Esophagus muscularis mucosa (tissue), 4 donors: ENCODE results near the gene SCARB2. TPM values are rescaled to one million over a fixed set of nuclear protein-coding genes. Genes with fewer than 3 reads are reported as not detected.

Source experiments
- DNase-seq: peaks from one replicate; pipeline ENCODE4 v3.0.0-alpha.2; 2017; ENCODE audit errors: extremely low spot score
- H3K27ac ChIP-seq, 4 donors: fragments of 200-600 bp; sonication (generic); replicated peaks in 1 of 4; 1 replicate in 3 of 4; 2 replicates in 1 of 4; pipeline ENCODE4 v1.5.1; 2016 to 2019; ENCODE audit warnings: mild to moderate bottlenecking in 1 of 4
- H3K27me3 ChIP-seq, 4 donors: fragments of 200-600 bp; sonication (generic); one replicate each; pipeline versions ENCODE4 v1.5.1 to v1.6.0; 2016 to 2019
- H3K36me3 ChIP-seq, 4 donors: fragments of 200-600 bp; sonication (generic); one replicate each; pipeline ENCODE4 v1.5.1; 2016 to 2019
- H3K4me1 ChIP-seq, 4 donors: fragments of 200-600 bp; sonication (generic); one replicate each; pipeline ENCODE4 v1.5.1; 2016 to 2019
- H3K4me3 ChIP-seq, 4 donors: fragments of 200-600 bp; sonication (generic); 1 replicate in 2 of 4; 2 replicates in 2 of 4; pipeline ENCODE4 v1.5.1; 2016 to 2019; ENCODE audit warnings: mild to moderate bottlenecking in 4 of 4, moderate library complexity in 1 of 4
- H3K9me3 ChIP-seq, 4 donors: fragments of 200-600 bp; sonication (generic); 1 replicate in 3 of 4; 2 replicates in 1 of 4; pipeline ENCODE4 v1.5.1; 2016 to 2019
- CTCF ChIP-seq, 3 experiments: fragments of 200-600 bp in 2 of 3; fragments of 450-650 bp in 1 of 3; sonication (generic) in 2 of 3; IDR thresholded peaks; one replicate each; pipeline ENCODE4 v1.5.1; 2017 to 2019; ENCODE audit warnings: antibody characterized with exemption in 3 of 3, mild to moderate bottlenecking in 2 of 3, moderate library complexity in 1 of 3
- EP300 ChIP-seq: sonication (generic); formaldehyde crosslinking; IDR thresholded peaks from one replicate; pipeline ENCODE4 v1.6.1; 2017; ENCODE audit warnings: antibody characterized with exemption
- POLR2A ChIP-seq: fragments of 450-650 bp; IDR thresholded peaks from one replicate; pipeline ENCODE4 v1.6.1; 2017; ENCODE audit warnings: antibody characterized with exemption, moderate library complexity, mild to moderate bottlenecking, low read depth
- POLR2AphosphoS5 ChIP-seq, 2 donors: sonication (generic); formaldehyde crosslinking; IDR thresholded peaks; one replicate each; pipeline ENCODE4 v1.6.1; 2017; ENCODE audit warnings: antibody characterized with exemption in 2 of 2
- WGBS: methylation state at CpG from one replicate; pipeline ENCODE4 v1.1.5; 2018; 5-methylcytosine and 5-hydroxymethylcytosine counted together
- intact Hi-C: fragments of 100-400 bp; cut with DNase I; formaldehyde crosslinking; loops from one replicate; pipeline ENCODE4 v1.15.1; 2023
- total RNA-seq, 4 donors: library from RNA; depleted of rRNA; stranded (reverse); fragments of >200 nt; gene quantifications; one replicate each; pipeline versions ENCODE4 v1.1.0 to v1.2.1, GENCODE V29; 2016

Gene SCARB2
- total RNA-seq, 4 donors from 2014 or later = 89.3 to 118 (median 106) TPM

DNA sequence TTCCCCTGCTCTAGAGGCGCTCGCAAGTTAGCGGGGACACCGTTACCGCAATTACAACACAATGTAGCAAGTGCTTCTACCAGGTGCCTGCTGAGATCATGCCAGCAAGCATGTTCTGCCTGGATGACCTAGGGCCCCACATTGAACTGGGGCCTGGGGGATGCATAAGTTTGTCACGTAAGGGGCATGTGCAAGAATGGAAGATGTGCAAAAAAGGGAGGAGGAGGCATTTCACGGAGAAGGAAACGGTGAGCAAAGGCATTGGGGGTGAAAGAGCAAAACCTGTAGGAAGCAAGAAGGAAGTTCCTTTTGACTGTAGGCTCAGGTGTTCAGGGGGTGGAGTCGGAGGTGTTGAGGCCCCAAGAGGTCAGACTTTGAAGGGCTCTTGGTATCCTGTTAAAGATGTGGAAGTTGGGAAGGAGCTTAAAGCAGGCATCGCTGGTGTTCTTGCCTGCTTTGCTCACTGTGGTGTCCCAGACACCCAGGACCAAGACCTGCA lies 602 bp upstream of the SCARB2 start:
- Histone ChIP-seq H3K4me1 (peaks cover 56 to 61% (median 58%) of the 10 kb centered on the region in 4 donors), H3K9me3 (no peaks in the 10 kb centered on the region), H3K4me3 (peak overlapping the region; percentile 78 to 96 (median 88)), H3K27me3 (no peaks in the 10 kb centered on the region), H3K27ac (peak overlapping the region; percentile 95 to 99 (median 98)), H3K36me3 (no peaks in the 10 kb centered on the region)
- WGBS = 16% methylated on average over 9 of the region's 10 CpGs
- intact Hi-C loops = no loop called here
- peak; percentile 60 for DNase-seq
- TF ChIP-seq EP300 (no peak), CTCF (IDR thresholded peaks at IDR 0.05) (no peak), POLR2AphosphoS5 (IDR thresholded peaks at IDR 0.05) (no peak), POLR2A (no peak)

DNA sequence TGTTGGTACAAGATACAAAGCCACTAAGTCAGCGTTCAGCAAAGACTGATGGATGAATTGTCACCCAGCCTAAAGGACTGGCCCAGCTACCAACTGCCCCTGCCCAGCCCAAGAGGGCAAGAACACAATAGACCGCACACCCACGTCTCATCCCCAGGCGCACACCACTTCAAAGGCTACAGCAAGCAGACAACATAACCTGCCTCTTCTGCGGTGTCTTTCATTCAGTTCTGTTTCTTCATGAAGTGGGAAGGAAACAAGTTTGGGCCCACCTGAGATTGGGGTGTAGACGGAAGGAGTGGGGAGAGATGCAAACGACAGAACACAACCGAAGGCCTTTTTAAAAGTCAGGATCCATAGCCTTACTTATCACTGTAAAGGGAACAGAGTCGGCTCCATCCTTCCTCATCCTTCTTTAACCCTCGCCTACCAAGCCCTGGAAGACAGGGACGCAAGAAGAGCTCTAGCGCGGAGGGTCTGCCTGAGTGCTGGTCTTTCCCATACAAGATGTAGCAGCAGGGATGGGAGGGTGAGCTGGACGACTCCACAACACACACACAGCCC lies 691 bp downstream of the SCARB2 start:
- Histone ChIP-seq H3K36me3 (no peaks in the 10 kb centered on the region), H3K27me3 (no peaks in the 10 kb centered on the region), H3K27ac (peak overlapping the region; percentile 95 to 99 (median 98)), H3K4me1 (peaks cover 64 to 68% (median 66%) of the 10 kb centered on the region in 4 donors), H3K4me3 (peak overlapping the region; percentile 78 to 96 (median 88)), H3K9me3 (no peaks in the 10 kb centered on the region)
- 3% methylated on average over 13 of the region's 14 CpGs for WGBS
- intact Hi-C loops = no loop called here
- TF ChIP-seq POLR2AphosphoS5 (IDR thresholded peaks at IDR 0.05) = no peak
- TF ChIP-seq CTCF (IDR thresholded peaks at IDR 0.05) = no peak
- no peak for TF ChIP-seq EP300
- TF ChIP-seq POLR2A = no peak
- peak; percentile 92 for DNase-seq

GRCh38 chr4:76211769-76212708 lies 1.6 kb downstream of the SCARB2 start:
- H3K4me1 ChIP-seq = peaks cover 72 to 77% (median 73%) of the 10 kb centered on the region in 4 donors
- no peaks in the 10 kb centered on the region for H3K27me3 ChIP-seq
- TF ChIP-seq EP300 (no peak), CTCF (IDR thresholded peaks at IDR 0.05) (no peak), POLR2AphosphoS5 (IDR thresholded peaks at IDR 0.05) (no peak), POLR2A (no peak)
- no peaks in the 10 kb centered on the region for H3K36me3 ChIP-seq
- H3K9me3 ChIP-seq = no peaks in the 10 kb centered on the region
- H3K4me3 ChIP-seq = peak overlapping the region; percentile 78 to 96 (median 88)
- intact Hi-C loops = no loop called here
- peak overlapping the region; percentile 95 to 99 (median 98) for H3K27ac ChIP-seq
- WGBS = 39% methylated on average over 6 of the region's 6 CpGs
- DNase-seq = peak; percentile 53

GRCh38 chr4:76210452-76210851 lies 3.2 kb downstream of the SCARB2 start:
- DNase-seq = peak; percentile 77
- 20% methylated on average over 4 of the region's 4 CpGs for WGBS
- no peaks in the 10 kb centered on the region for H3K9me3 ChIP-seq
- peak overlapping the region; percentile 78 to 96 (median 88) for H3K4me3 ChIP-seq
- TF ChIP-seq POLR2A = no peak
- TF ChIP-seq CTCF (IDR thresholded peaks at IDR 0.05) = no peak
- TF ChIP-seq EP300 = no peak
- no peak for TF ChIP-seq POLR2AphosphoS5 (IDR thresholded peaks at IDR 0.05)
- no peaks in the 10 kb centered on the region for H3K36me3 ChIP-seq
- H3K27ac ChIP-seq = peak overlapping the region; percentile 95 to 99 (median 98)
- intact Hi-C loops = no loop called here
- H3K4me1 ChIP-seq = peaks cover 82 to 91% (median 88%) of the 10 kb centered on the region in 4 donors
- H3K27me3 ChIP-seq = no peaks in the 10 kb centered on the region
